GM18873 (cell line): Measurements from ENCODE around the gene CRYL1.

Source experiments
- ATAC-seq: cut with Tn5 transposase; IDR thresholded peaks from one replicate; pipeline ENCODE4 v1.9.1; 2021; ENCODE audit warnings: mild to moderate bottlenecking, moderate library complexity, moderate number of reproducible peaks; ENCODE audit not compliant: unreplicated experiment, low FRiP score

CRYL1 gene

GRCh38 chr13:20525601-20526544, at the start of gene CRYL1:
Gene CRYL1 (minus strand): TSS chr13:20525857. CDS start chr13:20525794, 63 bp downstream.
- peak; percentile 48 for ATAC-seq

GRCh38 chr13:20573636-20574035, 48.0 kb upstream of the CRYL1 start:
- ATAC-seq = no peak

- ATAC-seq = no peak
Observed at GRCh38 chr13:20573186-20573585, 47.5 kb upstream of the CRYL1 start.

GRCh38 chr13:20571676-20572075, 46.0 kb upstream of the CRYL1 start:
- ATAC-seq = no peak

- no peak for ATAC-seq
Observed at GRCh38 chr13:20570517-20570916, 44.9 kb upstream of the CRYL1 start.

- no peak for ATAC-seq
Observed at GRCh38 chr13:20567881-20568528, 42.3 kb upstream of the CRYL1 start.

GRCh38 chr13:20566898-20567874, 41.5 kb upstream of the CRYL1 start, which contains the start of gene IFT88:
Gene IFT88 (plus strand): TSS chr13:20567157. CDS start chr13:20574386, 7,229 bp downstream.
- ATAC-seq = peak; percentile 75

- peak; percentile 12 for ATAC-seq
Observed at GRCh38 chr13:20566468-20566897, 40.8 kb upstream of the CRYL1 start.

- ATAC-seq = no peak
Observed at GRCh38 chr13:20565115-20565736, 39.6 kb upstream of the CRYL1 start.

GRCh38 chr13:20561741-20562140, 36.1 kb upstream of the CRYL1 start:
- ATAC-seq = no peak

- no peak for ATAC-seq
Observed at GRCh38 chr13:20559659-20560356, 34.2 kb upstream of the CRYL1 start.

GRCh38 chr13:20558982-20559381, 33.3 kb upstream of the CRYL1 start:
- ATAC-seq = no peak

GRCh38 chr13:20553311-20553710, 27.7 kb upstream of the CRYL1 start:
- no peak for ATAC-seq

GRCh38 chr13:20550799-20551198, 25.1 kb upstream of the CRYL1 start:
- no peak for ATAC-seq

GRCh38 chr13:20547479-20547908, 21.8 kb upstream of the CRYL1 start:
- ATAC-seq = no peak

GRCh38 chr13:20546556-20546955, 20.9 kb upstream of the CRYL1 start:
- ATAC-seq = no peak

GRCh38 chr13:20544201-20544923, 18.7 kb upstream of the CRYL1 start:
- ATAC-seq = no peak

GRCh38 chr13:20536992-20537391, 11.3 kb upstream of the CRYL1 start:
- no peak for ATAC-seq
